ENCODE results near the gene RPTOR.
"Not testable (repeated sequence)": the region's sequence is repeated elsewhere in the genome, so short reads cannot be mapped to it uniquely, and the experiment has no call there.

RPTOR gene

GRCh38 chr17:80618304-80618703, 73.7 kb downstream of the RPTOR start:
- DNase-seq (ENCODE audit: low read depth in 2 of 2) = no peak

- no peak for DNase-seq (ENCODE audit: low read depth in 2 of 2)
Observed at GRCh38 chr17:80619535-80620235, 75.0 kb downstream of the RPTOR start.

- no peak for DNase-seq (ENCODE audit: low read depth in 2 of 2)
Observed at GRCh38 chr17:80621335-80621996, 76.8 kb downstream of the RPTOR start.

- DNase-seq (ENCODE audit: low read depth in 2 of 2) = no peak
Observed at GRCh38 chr17:80621997-80622357, 77.3 kb downstream of the RPTOR start.

GRCh38 chr17:80624864-80625263, 80.2 kb downstream of the RPTOR start:
- DNase-seq (ENCODE audit: low read depth in 2 of 2) = no peak

GRCh38 chr17:80625627-80626026, 81.0 kb downstream of the RPTOR start:
- DNase-seq (ENCODE audit: low read depth in 2 of 2) = no peak

GRCh38 chr17:80628881-80629280, 84.2 kb downstream of the RPTOR start:
- DNase-seq (ENCODE audit: low read depth in 2 of 2) = not testable (repeated sequence)

- no peak for DNase-seq (ENCODE audit: low read depth in 2 of 2)
Observed at GRCh38 chr17:80629298-80630028, 84.8 kb downstream of the RPTOR start.

GRCh38 chr17:80630560-80631120, 86.0 kb downstream of the RPTOR start:
- no peak for DNase-seq (ENCODE audit: low read depth in 2 of 2)

GRCh38 chr17:80631142-80632045, 86.8 kb downstream of the RPTOR start:
- no peak for DNase-seq (ENCODE audit: low read depth in 2 of 2)

- DNase-seq (ENCODE audit: low read depth in 2 of 2) = no peak
Observed at GRCh38 chr17:80632046-80632581, 87.5 kb downstream of the RPTOR start.

GRCh38 chr17:80633207-80633606, 88.6 kb downstream of the RPTOR start:
- no peak for DNase-seq (ENCODE audit: low read depth in 2 of 2)

GRCh38 chr17:80633994-80634566, 89.4 kb downstream of the RPTOR start:
- no peak for DNase-seq (ENCODE audit: low read depth in 2 of 2)

GRCh38 chr17:80636361-80637018, 91.9 kb downstream of the RPTOR start:
- no peak for DNase-seq (ENCODE audit: low read depth in 2 of 2)

- DNase-seq (ENCODE audit: low read depth in 2 of 2) = no peak
Observed at GRCh38 chr17:80637048-80637781, 92.6 kb downstream of the RPTOR start.

GRCh38 chr17:80639658-80640057, 95.0 kb downstream of the RPTOR start:
- DNase-seq (ENCODE audit: low read depth in 2 of 2) = no peak

- DNase-seq (ENCODE audit: low read depth in 2 of 2) = no peak
Observed at GRCh38 chr17:80640366-80641084, 95.9 kb downstream of the RPTOR start.

- no peak for DNase-seq (ENCODE audit: low read depth in 2 of 2)
Observed at GRCh38 chr17:80643326-80644099, 98.9 kb downstream of the RPTOR start.

Measured in fibroblast of skin of left biceps (primary cell).